Adrenal gland (tissue), 12 donors: ENCODE data around the gene TYRO3. TPM values are rescaled to one million over a fixed set of nuclear protein-coding genes. Genes with fewer than 3 reads are reported as not detected.

Experiments used
- DNase-seq, 7 donors: peaks; one replicate each; pipeline ENCODE4 v3.0.0-alpha.2; 2019 to 2020
- H3K27ac ChIP-seq, 5 donors: fragments of 200-600 bp; sonication (generic) in 4 of 5; 1 replicate in 3 of 5; 2 replicates in 2 of 5; pipeline versions ENCODE4 v1.5.1 to v1.8.0; 2016 to 2020; ENCODE audit warnings: mild to moderate bottlenecking in 1 of 5
- H3K27me3 ChIP-seq: fragments of 200-600 bp; 2 replicates; pipeline ENCODE4 v1.8.0; 2021
- H3K36me3 ChIP-seq, 2 donors: fragments of 200-600 bp; replicated peaks in 1 of 2; 1 replicate in 1 of 2; 2 replicates in 1 of 2; pipeline versions ENCODE4 v1.5.1 to v1.8.0; 2018 to 2022
- H3K4me1 ChIP-seq, 2 donors: fragments of 200-600 bp; replicated peaks in 1 of 2; 1 replicate in 1 of 2; 2 replicates in 1 of 2; pipeline versions ENCODE4 v1.5.1 to v1.8.0; 2018 to 2021
- H3K4me3 ChIP-seq, 4 donors: fragments of 200-600 bp; sonication (generic) in 3 of 4; one replicate each; pipeline ENCODE4 v1.5.1; 2016 to 2018
- H3K9me3 ChIP-seq, 3 donors: fragments of 200-600 bp; sonication (generic) in 1 of 3; replicated peaks in 1 of 3; 1 replicate in 2 of 3; 2 replicates in 1 of 3; pipeline versions ENCODE4 v1.5.1 to v1.8.0; 2016 to 2021
- POLR2A ChIP-seq, 2 donors: fragments of 450-650 bp; IDR thresholded peaks; one replicate each; pipeline ENCODE4 v1.6.1; 2017; ENCODE audit warnings: antibody characterized with exemption in 2 of 2, mild to moderate bottlenecking in 2 of 2, moderate library complexity in 1 of 2
- WGBS, 4 donors: extraction: QIAGEN DNeasy Blood & Tissue Kit in 2 of 4; methylation state at CpG; one replicate each; pipeline versions ENCODE4 v1.1.5 to v1.1.7; 2013 to 2017; 5-methylcytosine and 5-hydroxymethylcytosine counted together
- intact Hi-C, 2 donors: fragments of 100-400 bp; cut with DNase I; formaldehyde crosslinking; loops; one replicate each; pipeline versions ENCODE4 v1.14.1 to v1.15.0; 2022 to 2023
- polyA plus RNA-seq, 3 donors: library from polyadenylated mRNA; stranded (reverse); fragments of 200-250 nt in 2 of 3; fragments of 350-450 nt in 1 of 3; fragmentation: Illumina TruSeq in 1 of 3; extraction: RNeasy Lipid Tissue Mini Kit (QIAGEN cat#74804) in 1 of 3; gene quantifications; one replicate each; pipeline ENCODE4 v1.2.3, GENCODE V29; 2013 to 2014
- total RNA-seq, 9 donors: library from RNA; depleted of rRNA in 4 of 9; stranded (reverse); fragments of >200 nt in 4 of 9; fragments of 120-200 nt in 1 of 9; fragmentation: NEBNext Ultra II Directional in 1 of 9; extraction: Animal tissue kit (Norgen Biotek cat#: 25700) in 1 of 9; gene quantifications; one replicate each; pipeline versions ENCODE4 v1.1.0 to v1.2.4, GENCODE V29; 2013 to 2023
- TF ChIP-seq, protein P1 (sequence below), 6 experiments: fragments of 450-650 bp in 4 of 6; fragments of 200-600 bp in 2 of 6; sonication (generic) in 1 of 6; IDR thresholded peaks; 1 replicate in 5 of 6; 2 replicates in 1 of 6; pipeline versions ENCODE4 v1.5.1 to v1.8.0; 2016 to 2021; ENCODE audit warnings: antibody characterized with exemption in 6 of 6, mild to moderate bottlenecking in 2 of 6, moderate library complexity in 1 of 6
- donor health status: healthy with polysubstance abuse.
- donor health status: Bipolar disorder and iron deficiency.
- donor health status: DM: yes; HTN: yes; CAD: no.
- donor health status: DM: no; HTN: no; CAD: no.
- donor health status: DM: no; HTN: no; CAD: no.
- donor health status: DM: yes; HTN: yes; CAD: no.

Gene TYRO3
- total and polyA plus RNA-seq, 12 donors: 8.8 to 44.6 (median 16.9) TPM

DNA sequence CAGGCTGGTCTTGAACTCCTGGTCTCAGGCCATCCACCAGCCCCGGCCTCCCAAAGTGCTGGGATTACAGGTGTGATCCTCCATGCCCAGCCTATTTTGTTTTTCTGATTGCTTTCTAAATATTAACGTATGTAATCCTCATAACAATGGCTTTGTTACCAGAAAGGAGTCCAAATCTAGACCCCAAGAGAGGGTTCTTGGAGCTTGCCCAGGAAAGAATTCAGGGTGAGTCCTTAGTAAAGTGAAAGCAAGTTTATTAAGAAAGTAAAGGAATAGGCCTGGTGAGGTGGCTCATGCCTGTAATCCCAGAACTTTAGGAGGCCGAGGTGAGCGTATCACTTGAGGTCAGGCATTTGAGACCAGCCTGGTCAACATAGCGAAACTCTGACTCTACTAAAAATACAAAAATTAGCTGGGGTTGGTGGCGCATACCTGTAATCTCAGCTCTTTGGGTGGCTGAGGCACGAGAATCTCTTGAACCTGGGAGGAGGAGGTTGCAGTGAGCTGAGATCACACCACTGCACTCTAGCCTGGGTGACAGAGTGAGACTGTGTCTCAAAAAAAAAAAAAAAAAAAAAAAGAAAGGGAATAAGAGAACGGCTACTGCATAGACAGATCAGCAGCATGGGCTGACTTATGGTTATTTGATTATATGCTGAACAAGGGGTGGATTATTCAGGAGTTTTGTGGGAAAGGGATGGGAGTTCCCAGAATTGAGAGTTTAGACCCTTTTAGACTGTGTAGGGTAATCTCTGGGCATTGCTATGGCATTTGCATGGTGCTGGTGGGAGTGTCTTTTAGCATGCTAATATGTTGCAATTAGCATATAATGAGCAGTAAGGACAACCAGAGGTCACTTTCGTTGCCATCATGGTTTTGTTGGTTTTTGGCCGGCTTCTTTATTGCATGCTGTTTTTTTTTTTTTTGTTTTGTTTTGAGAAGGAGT lies 36.1 kb downstream of the TYRO3 start:
- Histone ChIP-seq H3K27ac (no peak overlapping the region), H3K27me3 (no peaks in the 10 kb centered on the region), H3K4me3 (no peak overlapping the region), H3K9me3 (no peaks in the 10 kb centered on the region), H3K4me1 (no peaks in the 10 kb centered on the region), H3K36me3 (no peaks in the 10 kb centered on the region)
- intact Hi-C loops: no loop called here
- 80 to 91% (median 83%) methylated on average over 10 of the region's 10 CpGs for WGBS, 4 donors
- TF ChIP-seq, protein P1, sequence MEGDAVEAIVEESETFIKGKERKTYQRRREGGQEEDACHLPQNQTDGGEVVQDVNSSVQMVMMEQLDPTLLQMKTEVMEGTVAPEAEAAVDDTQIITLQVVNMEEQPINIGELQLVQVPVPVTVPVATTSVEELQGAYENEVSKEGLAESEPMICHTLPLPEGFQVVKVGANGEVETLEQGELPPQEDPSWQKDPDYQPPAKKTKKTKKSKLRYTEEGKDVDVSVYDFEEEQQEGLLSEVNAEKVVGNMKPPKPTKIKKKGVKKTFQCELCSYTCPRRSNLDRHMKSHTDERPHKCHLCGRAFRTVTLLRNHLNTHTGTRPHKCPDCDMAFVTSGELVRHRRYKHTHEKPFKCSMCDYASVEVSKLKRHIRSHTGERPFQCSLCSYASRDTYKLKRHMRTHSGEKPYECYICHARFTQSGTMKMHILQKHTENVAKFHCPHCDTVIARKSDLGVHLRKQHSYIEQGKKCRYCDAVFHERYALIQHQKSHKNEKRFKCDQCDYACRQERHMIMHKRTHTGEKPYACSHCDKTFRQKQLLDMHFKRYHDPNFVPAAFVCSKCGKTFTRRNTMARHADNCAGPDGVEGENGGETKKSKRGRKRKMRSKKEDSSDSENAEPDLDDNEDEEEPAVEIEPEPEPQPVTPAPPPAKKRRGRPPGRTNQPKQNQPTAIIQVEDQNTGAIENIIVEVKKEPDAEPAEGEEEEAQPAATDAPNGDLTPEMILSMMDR (IDR thresholded peaks at IDR 0.05): no peak
- no peak for TF ChIP-seq POLR2A (IDR thresholded peaks at IDR 0.05)
- DNase-seq: no peak

DNA sequence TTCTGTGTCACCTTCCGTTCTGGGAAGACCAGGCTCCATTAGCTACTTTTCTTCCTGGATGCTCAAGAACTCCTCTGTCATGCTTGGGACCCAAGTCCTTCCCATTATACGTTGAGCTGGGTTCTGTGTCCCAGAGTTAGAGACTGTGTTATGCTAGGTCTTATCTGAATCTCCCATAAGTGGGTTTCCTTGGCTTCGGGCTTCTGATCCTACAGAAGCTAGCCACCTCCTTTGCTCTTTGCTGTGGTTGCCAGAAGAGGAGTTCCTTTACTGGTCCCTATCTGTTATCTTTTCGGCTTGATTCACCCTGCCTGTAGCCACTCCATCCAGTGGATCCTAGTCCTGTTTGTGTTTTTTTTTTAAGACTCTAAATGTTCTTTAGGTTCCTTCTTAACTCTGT lies 38.0 kb downstream of the TYRO3 start:
- 85 to 90% (median 87%) methylated on average over 4 of the region's 4 CpGs for WGBS, 4 donors

DNA sequence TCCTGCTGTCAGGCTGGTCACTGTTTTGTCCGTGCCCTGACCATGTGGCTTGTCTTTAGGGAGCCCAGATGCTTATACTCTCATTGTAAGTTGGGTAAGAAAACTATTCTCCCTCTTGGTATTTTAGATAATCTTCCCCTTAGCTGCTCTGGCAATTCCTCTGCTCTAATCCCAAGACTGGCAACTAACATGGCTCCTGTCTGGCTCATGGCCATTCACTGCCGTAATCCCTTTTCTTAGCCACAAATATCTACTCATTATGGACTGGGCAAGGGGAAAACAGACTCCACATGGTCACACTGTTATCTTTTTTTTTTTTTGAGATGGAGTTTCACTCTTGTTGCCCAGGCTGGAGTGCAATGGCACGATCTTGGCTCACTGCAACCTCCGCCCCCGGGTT lies 38.8 kb downstream of the TYRO3 start:
- Histone ChIP-seq H3K4me3 (no peak overlapping the region), H3K9me3 (no peaks in the 10 kb centered on the region), H3K27ac (no peak overlapping the region), H3K36me3 (no peaks in the 10 kb centered on the region), H3K4me1 (no peaks in the 10 kb centered on the region), H3K27me3 (no peaks in the 10 kb centered on the region)
- intact Hi-C loops: no loop called here
- no peak for TF ChIP-seq POLR2A (IDR thresholded peaks at IDR 0.05)
- TF ChIP-seq, protein P1 (IDR thresholded peaks at IDR 0.05): no peak
- WGBS, 4 donors: 89 to 99% (median 94%) methylated on average over 5 of the region's 5 CpGs
- no peak for DNase-seq

More for the DNA sequence above, 38.0 kb downstream of the TYRO3 start:
- TF ChIP-seq, protein P1 (IDR thresholded peaks at IDR 0.05): no peak
- TF ChIP-seq POLR2A (IDR thresholded peaks at IDR 0.05): no peak
- no peaks in the 10 kb centered on the region for H3K9me3 ChIP-seq
- DNase-seq: no peak
- H3K4me3 ChIP-seq: no peak overlapping the region
- H3K36me3 ChIP-seq: no peaks in the 10 kb centered on the region
- intact Hi-C loops: no loop called here
- no peaks in the 10 kb centered on the region for H3K27me3 ChIP-seq
- no peaks in the 10 kb centered on the region for H3K4me1 ChIP-seq
- H3K27ac ChIP-seq: no peak overlapping the region

DNA sequence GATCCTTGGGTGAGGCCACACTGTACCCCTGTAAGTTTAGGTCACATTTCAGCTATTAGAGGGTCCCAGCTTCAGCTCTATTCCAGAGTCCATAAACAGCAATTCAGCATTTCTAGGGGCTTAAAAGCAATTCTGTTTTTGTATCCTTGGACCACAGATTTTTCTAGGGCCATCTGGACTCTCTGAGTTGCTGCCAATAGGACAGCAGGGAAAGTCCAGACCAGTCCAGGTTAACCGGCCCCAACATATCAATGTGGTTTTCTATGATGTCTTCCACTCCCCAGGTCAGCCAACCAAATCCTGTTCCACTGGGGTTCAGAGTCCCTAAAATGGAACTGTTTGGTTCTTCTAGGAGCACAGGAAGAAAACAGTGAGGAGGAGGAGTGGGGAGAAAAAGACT lies 40.0 kb downstream of the TYRO3 start:
- TF ChIP-seq POLR2A (IDR thresholded peaks at IDR 0.05): no peak
- TF ChIP-seq, protein P1 (IDR thresholded peaks at IDR 0.05): no peak
- Histone ChIP-seq H3K36me3 (no peaks in the 10 kb centered on the region), H3K27ac (no peak overlapping the region), H3K27me3 (no peaks in the 10 kb centered on the region), H3K4me1 (peaks cover 0 to 5% of the 10 kb centered on the region in 2 donors), H3K9me3 (no peaks in the 10 kb centered on the region), H3K4me3 (no peak overlapping the region)
- WGBS, 4 donors: 84 to 100% (median 93%) methylated on average over 1 of the region's 1 CpG
- DNase-seq: no peak
- intact Hi-C loops: no loop called here
